Nephron progenitor cell (in vitro differentiated cells): ENCODE measurements around the gene GRM5.
A peak's percentile ranks its signal among the peaks of the same experiment; 100 is the strongest.

Experiments
- DNase-seq: peaks from one replicate; pipeline ENCODE4 v3.0.0; 2021
- H3K27ac Mint-ChIP-seq: 2 replicates; pipeline ENCODE4 v1.8.0; 2021; ENCODE audit warnings: mild to moderate bottlenecking, moderate library complexity, mixed read lengths
- H3K27me3 Mint-ChIP-seq: 2 replicates; pipeline ENCODE4 v1.8.0; 2021; ENCODE audit warnings: mild to moderate bottlenecking, low read depth, mixed read lengths; ENCODE audit not compliant: poor library complexity
- H3K36me3 Mint-ChIP-seq: 2 replicates; pipeline ENCODE4 v1.8.0; 2021; ENCODE audit warnings: low read depth, mixed read lengths
- H3K4me1 Mint-ChIP-seq: 2 replicates; pipeline ENCODE4 v1.8.0; 2021; ENCODE audit warnings: mixed read lengths
- H3K4me3 Mint-ChIP-seq: 2 replicates; pipeline ENCODE4 v1.8.0; 2021; ENCODE audit warnings: mild to moderate bottlenecking, moderate library complexity, mixed read lengths
- H3K9me3 Mint-ChIP-seq: 2 replicates; pipeline ENCODE4 v1.8.0; 2021; ENCODE audit warnings: mild to moderate bottlenecking, moderate library complexity, mixed read lengths
- TF ChIP-seq, protein P1 (sequence below): fragments of 200-600 bp; sonication (generic); IDR thresholded peaks from 2 replicates; pipeline ENCODE4 v1.5.0; 2021; ENCODE audit warnings: antibody characterized with exemption

Gene GRM5

DNA sequence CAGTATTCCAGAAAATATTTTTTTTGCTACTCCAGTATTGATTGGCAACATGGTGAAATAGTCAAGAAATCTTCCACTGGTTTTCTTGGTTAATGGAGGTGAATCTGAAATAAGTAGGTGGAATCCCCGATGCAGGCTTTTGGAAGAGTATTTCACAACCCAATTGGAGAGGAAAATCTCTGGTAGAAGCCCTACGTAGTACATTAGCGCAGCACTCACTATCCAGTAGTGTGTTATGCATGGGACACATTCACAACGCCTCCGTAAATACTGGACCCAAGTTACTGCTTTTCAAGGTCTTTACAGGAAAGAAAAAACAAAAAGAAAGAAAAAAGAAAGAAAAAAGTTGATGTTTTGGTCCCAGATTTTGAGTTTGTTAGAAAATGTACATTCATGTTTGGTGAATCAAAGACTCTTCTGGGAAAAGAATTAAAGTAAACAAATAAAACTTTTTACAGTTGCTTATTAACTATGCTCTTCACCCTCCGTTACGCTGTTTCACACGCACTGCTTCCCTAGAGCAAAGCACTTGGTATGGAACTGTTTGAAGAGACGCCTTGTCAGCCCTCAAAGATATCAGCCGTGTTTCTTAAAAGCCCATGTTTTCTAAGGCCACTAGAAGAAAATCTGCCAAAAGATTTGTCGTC is 557.9 kb downstream of the GRM5 start:
- Mint-ChIP-seq H3K27me3 (peaks cover 56% of the 10 kb centered on the region), H3K9me3 (peaks cover 4% of the 10 kb centered on the region), H3K4me3 (peak overlapping the region; percentile 81), H3K27ac (no peak overlapping the region), H3K4me1 (no peaks in the 10 kb centered on the region), H3K36me3 (no peaks in the 10 kb centered on the region)
- no peak for DNase-seq
- TF ChIP-seq, protein P1, sequence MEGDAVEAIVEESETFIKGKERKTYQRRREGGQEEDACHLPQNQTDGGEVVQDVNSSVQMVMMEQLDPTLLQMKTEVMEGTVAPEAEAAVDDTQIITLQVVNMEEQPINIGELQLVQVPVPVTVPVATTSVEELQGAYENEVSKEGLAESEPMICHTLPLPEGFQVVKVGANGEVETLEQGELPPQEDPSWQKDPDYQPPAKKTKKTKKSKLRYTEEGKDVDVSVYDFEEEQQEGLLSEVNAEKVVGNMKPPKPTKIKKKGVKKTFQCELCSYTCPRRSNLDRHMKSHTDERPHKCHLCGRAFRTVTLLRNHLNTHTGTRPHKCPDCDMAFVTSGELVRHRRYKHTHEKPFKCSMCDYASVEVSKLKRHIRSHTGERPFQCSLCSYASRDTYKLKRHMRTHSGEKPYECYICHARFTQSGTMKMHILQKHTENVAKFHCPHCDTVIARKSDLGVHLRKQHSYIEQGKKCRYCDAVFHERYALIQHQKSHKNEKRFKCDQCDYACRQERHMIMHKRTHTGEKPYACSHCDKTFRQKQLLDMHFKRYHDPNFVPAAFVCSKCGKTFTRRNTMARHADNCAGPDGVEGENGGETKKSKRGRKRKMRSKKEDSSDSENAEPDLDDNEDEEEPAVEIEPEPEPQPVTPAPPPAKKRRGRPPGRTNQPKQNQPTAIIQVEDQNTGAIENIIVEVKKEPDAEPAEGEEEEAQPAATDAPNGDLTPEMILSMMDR, result no peak

DNA sequence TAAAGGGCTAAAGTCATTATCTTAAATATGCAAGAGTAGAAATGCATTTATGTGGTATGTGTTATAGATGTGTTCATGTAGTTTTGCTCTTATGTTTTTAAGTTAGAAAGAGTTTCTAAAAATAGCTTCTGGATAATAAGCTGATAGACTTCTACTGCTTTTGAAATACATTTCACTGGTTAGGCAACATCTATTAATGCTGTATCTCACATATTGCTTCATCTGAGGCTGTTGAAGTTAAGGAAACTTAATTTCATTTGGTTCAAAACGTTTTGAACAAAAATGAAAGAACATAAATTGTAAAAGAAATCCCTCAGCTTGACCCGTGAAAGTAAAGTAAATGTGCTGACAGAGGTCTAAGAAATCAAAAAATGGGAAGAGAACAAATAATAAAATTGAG is 564.2 kb downstream of the GRM5 start:
- Mint-ChIP-seq H3K27ac (no peak overlapping the region), H3K4me1 (no peaks in the 10 kb centered on the region), H3K27me3 (peaks cover 9% of the 10 kb centered on the region), H3K9me3 (no peaks in the 10 kb centered on the region), H3K4me3 (no peak overlapping the region), H3K36me3 (no peaks in the 10 kb centered on the region)
- no peak for DNase-seq
- TF ChIP-seq, protein P1, result no peak

DNA sequence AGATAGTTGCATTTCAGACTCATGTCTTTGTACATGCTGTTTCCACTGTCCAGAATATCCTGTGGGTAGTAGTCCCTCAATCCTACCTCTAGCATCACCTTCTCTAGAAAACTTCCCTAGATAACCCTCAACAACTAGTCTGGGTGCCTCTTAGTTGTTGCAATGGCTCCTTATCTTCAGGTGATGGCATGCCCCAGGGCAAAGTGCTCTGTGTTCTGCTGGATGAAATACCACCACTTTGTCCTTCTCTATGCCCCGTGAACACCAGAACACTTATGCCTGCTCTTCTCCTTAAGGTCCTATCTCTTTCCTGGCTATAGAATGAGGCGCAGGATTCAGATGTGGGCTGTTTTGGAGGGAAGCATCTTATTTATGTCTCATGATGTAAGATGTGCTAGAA is 569.9 kb downstream of the GRM5 start:
- TF ChIP-seq, protein P1, result no peak
- Mint-ChIP-seq H3K27me3 (no peaks in the 10 kb centered on the region), H3K4me1 (no peaks in the 10 kb centered on the region), H3K9me3 (no peaks in the 10 kb centered on the region), H3K4me3 (no peak overlapping the region), H3K27ac (no peak overlapping the region), H3K36me3 (no peaks in the 10 kb centered on the region)
- no peak for DNase-seq

DNA sequence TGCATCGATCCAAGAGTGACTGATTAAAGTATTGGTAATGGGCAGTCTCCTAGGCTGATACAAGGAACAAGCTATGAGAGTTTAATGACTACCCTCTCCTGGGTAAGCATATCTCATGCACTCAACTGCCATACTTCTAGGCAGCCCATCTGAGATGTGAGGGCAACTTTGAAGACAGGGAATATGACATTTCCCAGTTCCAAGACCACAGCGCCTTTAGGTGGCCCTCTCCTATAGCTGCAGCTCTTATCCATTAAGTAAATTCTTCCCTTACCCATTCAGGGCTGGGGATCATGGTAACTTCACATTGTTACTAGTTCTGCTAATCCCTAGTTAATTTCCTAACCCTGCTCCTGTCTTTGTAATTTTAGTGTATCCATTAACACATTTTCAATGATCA is 570.9 kb downstream of the GRM5 start:
- TF ChIP-seq, protein P1, result no peak
- H3K9me3 Mint-ChIP-seq, result no peaks in the 10 kb centered on the region
- no peak overlapping the region for H3K4me3 Mint-ChIP-seq
- no peaks in the 10 kb centered on the region for H3K27me3 Mint-ChIP-seq
- no peaks in the 10 kb centered on the region for H3K36me3 Mint-ChIP-seq
- no peaks in the 10 kb centered on the region for H3K4me1 Mint-ChIP-seq
- no peak for DNase-seq
- H3K27ac Mint-ChIP-seq, result no peak overlapping the region

DNA sequence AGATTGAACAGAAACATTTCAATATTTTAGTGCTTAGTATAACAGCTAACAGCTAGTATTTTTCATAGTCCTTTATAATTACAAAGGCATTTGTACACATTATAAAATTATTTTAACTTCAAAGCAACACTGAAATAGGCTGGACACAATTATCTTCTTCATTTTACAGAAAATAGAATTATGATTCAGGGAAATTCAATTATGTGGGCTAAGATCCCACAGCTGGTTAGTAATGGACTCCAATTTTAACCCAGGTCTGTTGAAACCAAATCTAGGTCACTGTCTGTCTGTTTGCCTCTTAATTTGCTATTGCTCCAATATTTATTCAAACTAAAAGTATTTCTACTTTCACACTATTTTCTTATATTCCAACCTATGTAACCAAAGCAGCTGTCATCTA is 574.1 kb downstream of the GRM5 start:
- Mint-ChIP-seq H3K4me1 (no peaks in the 10 kb centered on the region), H3K9me3 (no peaks in the 10 kb centered on the region), H3K4me3 (no peak overlapping the region), H3K27ac (no peak overlapping the region), H3K36me3 (no peaks in the 10 kb centered on the region), H3K27me3 (no peaks in the 10 kb centered on the region)
- no peak for DNase-seq
- TF ChIP-seq, protein P1, result no peak

DNA sequence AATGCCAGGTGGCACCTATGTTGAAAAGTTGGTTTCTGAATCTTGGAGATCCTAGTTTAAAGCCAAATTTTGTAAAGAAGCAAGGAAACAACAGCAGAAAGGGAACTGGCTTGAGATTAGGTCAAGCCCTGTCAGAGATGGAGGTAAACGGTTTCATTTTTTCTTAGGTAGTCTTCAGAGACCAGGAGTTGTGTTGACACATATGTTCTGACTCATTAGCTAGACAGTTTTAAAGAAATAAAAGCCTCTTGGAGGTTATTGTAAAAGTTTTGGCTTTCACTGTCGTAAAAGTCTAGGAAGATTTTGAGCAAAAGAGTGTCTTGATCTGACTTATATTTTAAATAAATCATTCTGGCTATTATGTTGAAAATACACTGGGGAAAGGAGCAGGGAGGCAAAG is 576.8 kb downstream of the GRM5 start:
- no peak overlapping the region for H3K27ac Mint-ChIP-seq
- no peaks in the 10 kb centered on the region for H3K9me3 Mint-ChIP-seq
- TF ChIP-seq, protein P1, result no peak
- no peaks in the 10 kb centered on the region for H3K4me1 Mint-ChIP-seq
- no peak for DNase-seq
- no peak overlapping the region for H3K4me3 Mint-ChIP-seq
- no peaks in the 10 kb centered on the region for H3K36me3 Mint-ChIP-seq
- H3K27me3 Mint-ChIP-seq, result no peaks in the 10 kb centered on the region
